ENCODE measurements around the gene HAO1. TPM values are rescaled to one million over a fixed set of nuclear protein-coding genes. Genes with fewer than 3 reads are reported as not detected.
A peak's percentile ranks its signal among the peaks of the same experiment; 100 is the strongest.

The HAO1 gene
- total RNA-seq (2014; rRNA removed; shearing (Covaris generic)) (not detected in 2 replicates), polyA plus RNA-seq (2016; fragmentation: Nextera tagmentation; extraction: Ambion mirVana) (not detected in 2 replicates)

DNA sequence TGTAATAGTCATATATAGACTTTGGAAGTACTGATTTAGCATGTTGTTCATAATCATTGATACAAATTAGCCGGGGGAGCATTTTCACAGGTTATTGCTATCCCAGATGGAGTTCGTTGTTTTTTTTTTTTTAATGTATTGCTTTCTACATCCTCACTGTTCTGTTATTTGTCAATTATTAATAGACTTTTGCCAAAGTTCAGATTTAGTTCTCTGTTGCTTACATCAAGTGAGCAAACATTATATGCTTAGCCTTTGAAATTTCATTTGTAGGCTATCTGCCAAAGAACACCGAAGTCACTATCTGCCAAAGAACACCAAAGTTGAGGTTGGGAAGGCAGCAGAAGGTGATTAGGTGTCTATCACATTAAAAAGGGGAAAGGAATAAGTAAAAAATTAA, at the start of gene HAO1:
Gene HAO1, minus strand, starts transcription at position 118 of the 400 bp plus-strand sequence. Its CDS starts 36 bp downstream, at position 82.
- Histone ChIP-seq H3F3A (ENCODE audit: insufficient read depth) (no peaks in the 10 kb centered on the region), H3K4me1 (ENCODE audit: insufficient read depth) (peaks cover 7% of the 10 kb centered on the region; the same call in 1 of the 2 replicates), H2AFZ (no peak within 1 kb of the TSS), H4K20me1 (ENCODE audit: insufficient read depth) (no peaks in the 10 kb centered on the region), H3K9me3 (ENCODE audit: low read depth) (no peaks in the 10 kb centered on the region), H3K4me2 (ENCODE audit: unreplicated experiment) (no peak within 1 kb of the TSS), H3K9me2 (ENCODE audit: insufficient read depth) (no peaks in the 10 kb centered on the region), H3K79me2 (ENCODE audit: insufficient read depth) (no peaks in the 10 kb centered on the region), H3K27me3 (replicated peaks; ENCODE audit: insufficient read depth) (no peaks in the 10 kb centered on the region), H3K27ac (no peak within 1 kb of the TSS), H3K9ac (no peak within 1 kb of the TSS), H3K4me3 (no peak within 1 kb of the TSS), H3K36me3 (ENCODE audit: low read depth) (no peaks in the 10 kb centered on the region)
- TF ChIP-seq EZH2phosphoT487 (IDR thresholded peaks at IDR 0.05; ENCODE audit: insufficient read depth, low read depth) (no peak), EZH2 (IDR thresholded peaks at IDR 0.05; ENCODE audit: insufficient read depth, poor library complexity, severe bottlenecking) (no peak)
- WGBS, 2 experiments (ENCODE audit: low coverage in 1 of 2, low lambda C conversion rate in 2 of 2, missing lambda C conversion rate in 2 of 2): 86 to 92% methylated on average over 3 of the region's 3 CpGs
- no peak for DNase-seq
- in situ Hi-C loops (cut with MboI): loop anchor here (10.0 kb wide), 1 partner anchor 774 kb away; no protein-coding TSS in a partner anchor

DNA sequence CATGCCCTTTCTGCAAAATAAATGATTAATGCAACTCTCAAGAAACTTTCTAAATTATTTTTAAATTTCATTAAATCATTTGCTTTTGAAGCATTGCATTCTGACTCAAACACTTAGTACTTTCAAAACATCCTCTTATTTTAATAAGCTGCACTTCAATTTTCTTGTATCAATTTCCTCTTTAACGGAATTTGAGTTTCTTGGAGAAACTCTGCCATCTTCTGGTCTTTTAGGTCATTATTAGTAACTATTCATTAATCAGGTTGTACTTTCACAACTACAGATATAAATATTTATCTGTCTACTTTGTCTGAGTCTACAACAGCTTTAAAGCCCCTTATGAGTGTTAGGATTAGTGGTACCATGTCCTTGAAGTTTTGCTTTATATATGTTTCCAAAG, 49.1 kb upstream of the HAO1 start:
- in situ Hi-C loops (cut with MboI): no loop called here
- Histone ChIP-seq H3K79me2 (ENCODE audit: insufficient read depth) (no peaks in the 10 kb centered on the region), H3K4me3 (no peak overlapping the region), H3K36me3 (ENCODE audit: low read depth) (peaks cover 15% of the 10 kb centered on the region), H3K9me2 (ENCODE audit: insufficient read depth) (no peaks in the 10 kb centered on the region), H3K4me1 (ENCODE audit: insufficient read depth) (no peaks in the 10 kb centered on the region), H3F3A (ENCODE audit: insufficient read depth) (no peaks in the 10 kb centered on the region), H3K9ac (no peak overlapping the region), H3K27me3 (replicated peaks; ENCODE audit: insufficient read depth) (no peaks in the 10 kb centered on the region), H2AFZ (no peak overlapping the region), H4K20me1 (ENCODE audit: insufficient read depth) (no peaks in the 10 kb centered on the region), H3K27ac (no peak overlapping the region), H3K4me2 (ENCODE audit: unreplicated experiment) (no peak overlapping the region), H3K9me3 (ENCODE audit: low read depth) (no peaks in the 10 kb centered on the region)
- DNase-seq: peak; percentile 33
- TF ChIP-seq EZH2 (IDR thresholded peaks at IDR 0.05; ENCODE audit: insufficient read depth, poor library complexity, severe bottlenecking): no peak
- TF ChIP-seq EZH2phosphoT487 (IDR thresholded peaks at IDR 0.05; ENCODE audit: insufficient read depth, low read depth): no peak
- 55 to 71% methylated on average over 1 of the region's 1 CpG for WGBS, 2 experiments (ENCODE audit: low coverage in 1 of 2, low lambda C conversion rate in 2 of 2, missing lambda C conversion rate in 2 of 2)

DNA sequence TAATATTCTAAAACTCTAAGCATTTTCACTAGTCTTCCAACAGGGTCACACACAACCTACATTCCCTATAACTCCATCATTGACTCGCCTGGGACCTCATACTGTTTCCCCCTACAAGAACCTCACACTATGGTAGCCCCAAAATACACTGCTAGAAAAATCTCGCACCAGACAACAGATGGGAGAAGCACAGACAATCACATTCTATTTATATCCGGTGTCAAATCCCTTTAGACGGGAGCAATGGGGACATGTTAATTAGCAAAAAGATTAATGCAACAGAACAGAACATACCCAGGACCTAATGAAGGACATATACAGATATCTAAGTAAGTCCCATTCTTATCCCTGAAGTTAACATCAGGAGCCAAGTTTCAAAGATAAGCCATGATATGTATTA, 45.7 kb upstream of the HAO1 start:
- in situ Hi-C loops (cut with MboI): no loop called here
- Histone ChIP-seq H3K4me1 (ENCODE audit: insufficient read depth) (no peaks in the 10 kb centered on the region), H3K9ac (no peak overlapping the region), H3K4me3 (no peak overlapping the region), H3F3A (ENCODE audit: insufficient read depth) (no peaks in the 10 kb centered on the region), H3K79me2 (ENCODE audit: insufficient read depth) (no peaks in the 10 kb centered on the region), H3K4me2 (ENCODE audit: unreplicated experiment) (no peak overlapping the region), H2AFZ (no peak overlapping the region), H3K9me2 (ENCODE audit: insufficient read depth) (no peaks in the 10 kb centered on the region), H4K20me1 (ENCODE audit: insufficient read depth) (no peaks in the 10 kb centered on the region), H3K27ac (no peak overlapping the region), H3K27me3 (replicated peaks; ENCODE audit: insufficient read depth) (no peaks in the 10 kb centered on the region), H3K36me3 (ENCODE audit: low read depth) (peaks cover 8% of the 10 kb centered on the region; the same call in 1 of the 2 replicates), H3K9me3 (ENCODE audit: low read depth) (no peaks in the 10 kb centered on the region)
- TF ChIP-seq EZH2 (IDR thresholded peaks at IDR 0.05; ENCODE audit: insufficient read depth, poor library complexity, severe bottlenecking) (no peak), EZH2phosphoT487 (IDR thresholded peaks at IDR 0.05; ENCODE audit: insufficient read depth, low read depth) (no peak)
- 95 to 97% methylated on average over 4 of the region's 4 CpGs for WGBS, 2 experiments (ENCODE audit: low coverage in 1 of 2, low lambda C conversion rate in 2 of 2, missing lambda C conversion rate in 2 of 2)
- no peak for DNase-seq

GRCh38 chr20:7984192-7984591, 43.9 kb upstream of the HAO1 start:
- Histone ChIP-seq H2AFZ (no peak overlapping the region), H3K27ac (no peak overlapping the region), H3K79me2 (ENCODE audit: insufficient read depth) (no peaks in the 10 kb centered on the region), H4K20me1 (ENCODE audit: insufficient read depth) (no peaks in the 10 kb centered on the region), H3K9me3 (ENCODE audit: low read depth) (no peaks in the 10 kb centered on the region), H3K4me3 (no peak overlapping the region), H3K9me2 (ENCODE audit: insufficient read depth) (no peaks in the 10 kb centered on the region), H3K4me2 (ENCODE audit: unreplicated experiment) (no peak overlapping the region), H3K27me3 (replicated peaks; ENCODE audit: insufficient read depth) (no peaks in the 10 kb centered on the region), H3K9ac (no peak overlapping the region), H3K4me1 (ENCODE audit: insufficient read depth) (no peaks in the 10 kb centered on the region), H3K36me3 (ENCODE audit: low read depth) (peaks cover 14% of the 10 kb centered on the region; the same call in 1 of the 2 replicates), H3F3A (ENCODE audit: insufficient read depth) (no peaks in the 10 kb centered on the region)
- in situ Hi-C loops (cut with MboI): no loop called here
- TF ChIP-seq EZH2phosphoT487 (IDR thresholded peaks at IDR 0.05; ENCODE audit: insufficient read depth, low read depth) (no peak), EZH2 (IDR thresholded peaks at IDR 0.05; ENCODE audit: insufficient read depth, poor library complexity, severe bottlenecking) (no peak)
- WGBS, 2 experiments (ENCODE audit: low coverage in 1 of 2, low lambda C conversion rate in 2 of 2, missing lambda C conversion rate in 2 of 2): 95% methylated on average over 2 of the region's 2 CpGs
- DNase-seq: no peak

GRCh38 chr20:7981374-7981773, 41.1 kb upstream of the HAO1 start:
- no peaks in the 10 kb centered on the region for H3K9me3 ChIP-seq (ENCODE audit: low read depth)
- no peak overlapping the region for H3K9ac ChIP-seq
- TF ChIP-seq EZH2 (IDR thresholded peaks at IDR 0.05; ENCODE audit: insufficient read depth, poor library complexity, severe bottlenecking) (no peak), EZH2phosphoT487 (IDR thresholded peaks at IDR 0.05; ENCODE audit: insufficient read depth, low read depth) (no peak)
- H3K4me1 ChIP-seq (ENCODE audit: insufficient read depth): no peaks in the 10 kb centered on the region
- no peak overlapping the region for H3K4me2 ChIP-seq (ENCODE audit: unreplicated experiment)
- H3K36me3 ChIP-seq (ENCODE audit: low read depth): peaks cover 8% of the 10 kb centered on the region
- no peaks in the 10 kb centered on the region for H3F3A ChIP-seq (ENCODE audit: insufficient read depth)
- no peak overlapping the region for H3K27ac ChIP-seq
- in situ Hi-C loops (cut with MboI): no loop called here
- no peaks in the 10 kb centered on the region for H3K9me2 ChIP-seq (ENCODE audit: insufficient read depth)
- H4K20me1 ChIP-seq (ENCODE audit: insufficient read depth): no peaks in the 10 kb centered on the region
- H3K4me3 ChIP-seq: no peak overlapping the region
- H2AFZ ChIP-seq: no peak overlapping the region
- no peaks in the 10 kb centered on the region for H3K27me3 ChIP-seq (replicated peaks; ENCODE audit: insufficient read depth)
- no peak for DNase-seq
- H3K79me2 ChIP-seq (ENCODE audit: insufficient read depth): no peaks in the 10 kb centered on the region
